Subcutaneous abdominal adipose tissue (tissue), 5 donors: ENCODE measurements around the gene PGA5.
"Not testable (repeated sequence)": the region's sequence is repeated elsewhere in the genome, so short reads cannot be mapped to it uniquely, and the experiment has no call there.

Experiments used
- H3K27ac ChIP-seq: one replicate; pipeline ENCODE4 v1.7.0; 2013; ENCODE audit warnings: low read depth, mild to moderate bottlenecking, inconsistent platforms, low read length, moderate library complexity
- H3K27me3 ChIP-seq, 5 donors: one replicate each; pipeline ENCODE4 v1.7.0; 2013; ENCODE audit warnings: low read length in 5 of 5, inconsistent platforms in 1 of 5; ENCODE audit not compliant: control insufficient read depth in 5 of 5, insufficient read depth in 4 of 5
- H3K36me3 ChIP-seq, 5 donors: one replicate each; pipeline ENCODE4 v1.7.0; 2013; ENCODE audit warnings: low read length in 5 of 5; ENCODE audit not compliant: control insufficient read depth in 5 of 5, insufficient read depth in 5 of 5
- H3K4me1 ChIP-seq, 5 donors: one replicate each; pipeline ENCODE4 v1.7.0; 2013; ENCODE audit warnings: low read length in 5 of 5, mild to moderate bottlenecking in 3 of 5, moderate library complexity in 1 of 5; ENCODE audit not compliant: control insufficient read depth in 5 of 5, insufficient read depth in 5 of 5
- H3K4me3 ChIP-seq, 5 donors: one replicate each; pipeline ENCODE4 v1.7.0; 2013; ENCODE audit warnings: low read length in 5 of 5, low read depth in 1 of 5
- H3K9ac ChIP-seq, 5 donors: one replicate each; pipeline ENCODE4 v1.7.0; 2013; ENCODE audit warnings: low read length in 5 of 5, mild to moderate bottlenecking in 4 of 5, moderate library complexity in 3 of 5
- H3K9me3 ChIP-seq, 5 donors: one replicate each; pipeline ENCODE4 v1.7.0; 2013; ENCODE audit warnings: low read length in 5 of 5; ENCODE audit not compliant: control insufficient read depth in 5 of 5
- donor health status: healthy.
- donor health status: healthy.
- donor health status: healthy.
- donor health status: healthy.
- donor health status: healthy.

PGA5 gene

GRCh38 chr11:61222692-61223091, 18.3 kb upstream of the PGA5 start:
- not testable (repeated sequence) for H3K27me3 ChIP-seq, H3K4me1 ChIP-seq, H3K9ac ChIP-seq, H3K27ac ChIP-seq, H3K9me3 ChIP-seq, H3K36me3 ChIP-seq, H3K4me3 ChIP-seq

GRCh38 chr11:61226457-61227137, 14.4 kb upstream of the PGA5 start:
- H3K36me3 ChIP-seq, H3K27me3 ChIP-seq, H3K9ac ChIP-seq, H3K4me1 ChIP-seq, H3K4me3 ChIP-seq, H3K9me3 ChIP-seq, H3K27ac ChIP-seq: not testable (repeated sequence)

DNA sequence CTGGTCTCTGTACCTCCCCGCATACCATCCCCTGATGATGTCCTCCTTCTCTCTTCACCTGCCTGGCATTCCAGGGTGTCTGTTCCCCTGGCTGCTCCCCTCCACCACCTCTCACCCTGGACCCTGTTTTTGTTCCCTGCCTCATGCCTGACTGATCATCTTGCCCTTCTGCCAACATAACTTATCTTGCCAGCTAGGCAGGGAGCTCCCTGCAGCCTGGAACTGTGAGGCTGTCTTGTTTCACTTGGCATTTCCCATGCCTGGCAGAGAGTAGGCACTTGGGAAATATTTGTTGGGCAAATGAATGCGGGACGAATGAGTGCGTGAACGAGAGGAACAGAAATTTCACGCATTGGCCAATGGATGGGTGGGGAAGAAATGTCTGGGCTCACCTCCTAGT, 11.5 kb upstream of the PGA5 start:
- not testable (repeated sequence) for H3K9ac ChIP-seq, H3K4me3 ChIP-seq, H3K27ac ChIP-seq, H3K9me3 ChIP-seq, H3K36me3 ChIP-seq, H3K4me1 ChIP-seq, H3K27me3 ChIP-seq

DNA sequence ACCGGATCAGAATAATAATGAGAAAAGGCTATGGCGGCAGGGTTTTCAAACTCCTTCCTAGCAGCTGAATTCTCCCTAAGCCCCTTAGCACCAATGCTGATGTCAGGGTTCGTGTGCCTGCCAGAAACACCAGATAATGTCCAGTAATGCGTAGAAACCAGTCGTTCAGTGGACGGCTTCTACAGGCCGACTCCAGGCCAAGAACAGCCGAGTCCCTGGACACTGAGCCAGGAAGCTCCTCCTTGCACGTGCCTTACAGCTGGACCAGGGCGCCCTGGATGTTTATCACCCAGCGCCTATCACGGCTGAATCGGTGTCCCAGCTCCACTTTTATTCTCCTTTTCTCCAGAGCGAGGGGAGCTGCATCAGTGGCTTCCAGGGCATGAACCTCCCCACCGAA, 9.9 kb upstream of the PGA5 start:
- H3K4me1 ChIP-seq, H3K4me3 ChIP-seq, H3K9me3 ChIP-seq, H3K36me3 ChIP-seq, H3K27me3 ChIP-seq, H3K9ac ChIP-seq, H3K27ac ChIP-seq: not testable (repeated sequence)

DNA sequence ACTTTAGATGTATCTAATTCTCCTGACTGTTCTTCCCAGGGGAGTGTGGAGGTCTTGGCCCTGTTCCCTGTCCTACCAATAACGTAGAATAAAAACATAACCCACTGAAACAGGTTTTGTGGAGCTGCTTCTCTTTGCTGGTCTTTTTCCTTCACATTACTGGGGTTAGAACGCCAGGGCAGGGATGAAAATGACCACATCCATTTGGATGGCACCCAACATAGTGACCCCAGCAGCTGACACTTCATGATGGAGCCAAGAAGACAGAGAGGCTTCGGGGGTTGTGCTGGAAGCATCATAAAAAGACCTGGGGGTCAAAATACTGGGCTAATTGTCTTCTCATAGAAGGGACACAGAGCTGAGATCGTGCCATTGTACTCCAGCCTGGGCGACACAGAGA, 9.4 kb upstream of the PGA5 start:
- H3K4me1 ChIP-seq, H3K4me3 ChIP-seq: not testable (repeated sequence)

GRCh38 chr11:61232548-61233145, 8.3 kb upstream of the PGA5 start:
- not testable (repeated sequence) for H3K4me3 ChIP-seq, H3K27ac ChIP-seq, H3K9ac ChIP-seq, H3K27me3 ChIP-seq, H3K36me3 ChIP-seq, H3K9me3 ChIP-seq, H3K4me1 ChIP-seq

More for the DNA sequence above, 9.4 kb upstream of the PGA5 start:
- not testable (repeated sequence) for H3K27ac ChIP-seq, H3K9me3 ChIP-seq, H3K36me3 ChIP-seq, H3K27me3 ChIP-seq, H3K9ac ChIP-seq

DNA sequence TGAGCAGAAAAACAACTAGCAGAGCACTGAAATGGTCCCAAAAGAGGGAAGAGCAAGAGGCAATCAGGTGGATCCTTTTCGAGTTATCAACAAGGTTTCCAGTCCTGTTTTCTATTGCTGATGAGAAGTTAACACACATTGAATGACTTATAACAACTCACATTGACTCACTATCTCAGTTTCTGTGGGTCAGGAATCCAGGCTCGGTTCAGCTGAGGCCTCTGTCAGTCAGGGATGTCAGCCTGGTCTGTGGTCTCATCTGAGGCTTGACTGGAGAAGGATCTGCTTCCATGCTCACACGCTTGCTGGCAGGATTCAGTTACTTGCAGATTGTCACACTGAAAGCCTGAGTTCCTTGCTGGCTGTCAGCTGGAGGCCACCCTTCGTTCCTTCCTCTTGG, 3.8 kb upstream of the PGA5 start:
- H3K9ac ChIP-seq, H3K4me1 ChIP-seq, H3K36me3 ChIP-seq, H3K9me3 ChIP-seq, H3K27ac ChIP-seq, H3K27me3 ChIP-seq, H3K4me3 ChIP-seq: not testable (repeated sequence)

GRCh38 chr11:61240288-61240687, 687 bp upstream of the PGA5 start:
- H3K9ac ChIP-seq, H3K27me3 ChIP-seq, H3K4me3 ChIP-seq, H3K27ac ChIP-seq, H3K9me3 ChIP-seq, H3K4me1 ChIP-seq, H3K36me3 ChIP-seq: not testable (repeated sequence)

DNA sequence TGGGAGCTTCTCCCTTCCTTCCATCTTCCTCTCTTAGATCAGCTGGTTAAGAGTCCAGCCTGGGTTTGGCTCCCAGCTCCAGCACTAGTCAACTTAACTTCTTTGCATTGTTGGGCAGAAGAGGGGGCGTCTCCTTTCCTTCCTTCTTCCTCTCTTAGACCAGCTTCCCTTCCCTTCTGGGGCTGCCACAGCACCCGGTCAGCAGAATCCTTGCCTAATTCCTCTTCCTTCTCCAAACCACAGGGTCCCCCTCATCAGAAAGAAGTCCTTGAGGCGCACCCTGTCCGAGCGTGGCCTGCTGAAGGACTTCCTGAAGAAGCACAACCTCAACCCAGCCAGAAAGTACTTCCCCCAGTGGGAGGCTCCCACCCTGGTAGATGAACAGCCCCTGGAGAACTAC, 551 bp downstream of the PGA5 start:
- H3K27ac ChIP-seq, H3K4me3 ChIP-seq, H3K4me1 ChIP-seq, H3K9me3 ChIP-seq, H3K27me3 ChIP-seq, H3K9ac ChIP-seq, H3K36me3 ChIP-seq: not testable (repeated sequence)

GRCh38 chr11:61245284-61245964, 4.4 kb downstream of the PGA5 start:
- H3K36me3 ChIP-seq, H3K4me3 ChIP-seq, H3K27me3 ChIP-seq, H3K9me3 ChIP-seq, H3K9ac ChIP-seq, H3K27ac ChIP-seq: not testable (repeated sequence)
- peaks cover 0 to 20% (median 13%) of the 10 kb centered on the region in 5 donors for H3K4me1 ChIP-seq
